ENCODE measurements around the gene RCE1.
A peak's percentile ranks its signal among the peaks of the same experiment; 100 is the strongest.

Gene RCE1

GRCh38 chr11:66886671-66887221, 43.5 kb downstream of the RCE1 start:
- POLR2A ChIA-PET = no interaction called here
- CTCF ChIA-PET = interaction anchor here (0.7 to 1.0 kb wide), 2 partner anchors 34 to 135 kb away, joined by 3 read pairs; no protein-coding TSS in a partner anchor

GRCh38 chr11:66887526-66887925, 44.3 kb downstream of the RCE1 start:
- CTCF ChIA-PET = interaction anchor here (0.6 to 0.7 kb wide), 2 partner anchors 33 to 460 kb away, joined by 3 read pairs; no protein-coding TSS in a partner anchor
- POLR2A ChIA-PET = no interaction called here
- Histone ChIP-seq H3K36me3 (ENCODE audit: control insufficient read depth in 2 of 2, insufficient read depth in 1 of 2, low read length in 2 of 2) (no peaks in the 10 kb centered on the region), H3K27ac (ENCODE audit: extremely low read depth, low read depth, low read length) (no peak overlapping the region), H3K9me3 (ENCODE audit: control insufficient read depth, insufficient read depth, low read depth, low read length) (no peaks in the 10 kb centered on the region), H3K4me1 (ENCODE audit: control insufficient read depth, insufficient read depth, low read length) (no peaks in the 10 kb centered on the region), H3K4me3 (ENCODE audit: low read depth, low read length) (no peak overlapping the region)
- no peak for TF ChIP-seq KLF8 (tag by site-specific recombination; IDR thresholded peaks at IDR 0.05)
- TF ChIP-seq ZNF768 (tag by site-specific recombination; IDR thresholded peaks at IDR 0.05) = no peak
- TF ChIP-seq, protein P1, sequence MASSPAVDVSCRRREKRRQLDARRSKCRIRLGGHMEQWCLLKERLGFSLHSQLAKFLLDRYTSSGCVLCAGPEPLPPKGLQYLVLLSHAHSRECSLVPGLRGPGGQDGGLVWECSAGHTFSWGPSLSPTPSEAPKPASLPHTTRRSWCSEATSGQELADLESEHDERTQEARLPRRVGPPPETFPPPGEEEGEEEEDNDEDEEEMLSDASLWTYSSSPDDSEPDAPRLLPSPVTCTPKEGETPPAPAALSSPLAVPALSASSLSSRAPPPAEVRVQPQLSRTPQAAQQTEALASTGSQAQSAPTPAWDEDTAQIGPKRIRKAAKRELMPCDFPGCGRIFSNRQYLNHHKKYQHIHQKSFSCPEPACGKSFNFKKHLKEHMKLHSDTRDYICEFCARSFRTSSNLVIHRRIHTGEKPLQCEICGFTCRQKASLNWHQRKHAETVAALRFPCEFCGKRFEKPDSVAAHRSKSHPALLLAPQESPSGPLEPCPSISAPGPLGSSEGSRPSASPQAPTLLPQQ (tag by site-specific recombination; IDR thresholded peaks at IDR 0.05) = no peak
- no peak for TF ChIP-seq ZNF624 (tag by site-specific recombination; IDR thresholded peaks at IDR 0.05)
- no peak for TF ChIP-seq BCL6B (tag by site-specific recombination; IDR thresholded peaks at IDR 0.05)
- TF ChIP-seq RBAK (tag by site-specific recombination; IDR thresholded peaks at IDR 0.05) = no peak
- TF ChIP-seq ZBTB21 (tag by site-specific recombination; IDR thresholded peaks at IDR 0.05) = no peak
- TF ChIP-seq, protein P2, sequence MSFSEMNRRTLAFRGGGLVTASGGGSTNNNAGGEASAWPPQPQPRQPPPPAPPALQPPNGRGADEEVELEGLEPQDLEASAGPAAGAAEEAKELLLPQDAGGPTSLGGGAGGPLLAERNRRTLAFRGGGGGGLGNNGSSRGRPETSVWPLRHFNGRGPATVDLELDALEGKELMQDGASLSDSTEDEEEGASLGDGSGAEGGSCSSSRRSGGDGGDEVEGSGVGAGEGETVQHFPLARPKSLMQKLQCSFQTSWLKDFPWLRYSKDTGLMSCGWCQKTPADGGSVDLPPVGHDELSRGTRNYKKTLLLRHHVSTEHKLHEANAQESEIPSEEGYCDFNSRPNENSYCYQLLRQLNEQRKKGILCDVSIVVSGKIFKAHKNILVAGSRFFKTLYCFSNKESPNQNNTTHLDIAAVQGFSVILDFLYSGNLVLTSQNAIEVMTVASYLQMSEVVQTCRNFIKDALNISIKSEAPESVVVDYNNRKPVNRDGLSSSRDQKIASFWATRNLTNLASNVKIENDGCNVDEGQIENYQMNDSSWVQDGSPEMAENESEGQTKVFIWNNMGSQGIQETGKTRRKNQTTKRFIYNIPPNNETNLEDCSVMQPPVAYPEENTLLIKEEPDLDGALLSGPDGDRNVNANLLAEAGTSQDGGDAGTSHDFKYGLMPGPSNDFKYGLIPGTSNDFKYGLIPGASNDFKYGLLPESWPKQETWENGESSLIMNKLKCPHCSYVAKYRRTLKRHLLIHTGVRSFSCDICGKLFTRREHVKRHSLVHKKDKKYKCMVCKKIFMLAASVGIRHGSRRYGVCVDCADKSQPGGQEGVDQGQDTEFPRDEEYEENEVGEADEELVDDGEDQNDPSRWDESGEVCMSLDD (tag by site-specific recombination; IDR thresholded peaks at IDR 0.05) = no peak
- TF ChIP-seq ZNF184 (tag by site-specific recombination; IDR thresholded peaks at IDR 0.05) = no peak
- no peak for TF ChIP-seq ZNF837 (tag by site-specific recombination; IDR thresholded peaks at IDR 0.05)
- no peak for TF ChIP-seq AEBP2 (tag by site-specific recombination; IDR thresholded peaks at IDR 0.05; ENCODE audit: borderline replicate concordance)

More at GRCh38 chr11:66886671-66887221, 43.5 kb downstream of the RCE1 start:
- no peaks in the 10 kb centered on the region for H3K9me3 ChIP-seq (ENCODE audit: control insufficient read depth, insufficient read depth, low read depth, low read length)
- H3K36me3 ChIP-seq (ENCODE audit: control insufficient read depth in 2 of 2, insufficient read depth in 1 of 2, low read length in 2 of 2) = no peaks in the 10 kb centered on the region
- no peaks in the 10 kb centered on the region for H3K4me1 ChIP-seq (ENCODE audit: control insufficient read depth, insufficient read depth, low read length)
- 0 out of 2 replicates have a peak, but pooled peaks have one; percentile 25 for TF ChIP-seq GLIS1 (tag by site-specific recombination; IDR thresholded peaks at IDR 0.05)
- peak; percentile 78 for TF ChIP-seq OSR2 (tag by site-specific recombination; IDR thresholded peaks at IDR 0.05)
- no peak for TF ChIP-seq ZNF223 (tag by site-specific recombination; IDR thresholded peaks at IDR 0.05)
- peak; percentile 11; the same call in 1 of the 2 replicates for TF ChIP-seq ZIC2 (tag by site-specific recombination; IDR thresholded peaks at IDR 0.05)
- no peak for TF ChIP-seq ZSCAN5A (tag by site-specific recombination; IDR thresholded peaks at IDR 0.05)
- no peak for TF ChIP-seq ZNF585B (tag by site-specific recombination; IDR thresholded peaks at IDR 0.05)
- no peak for TF ChIP-seq ZBTB20 (tag by site-specific recombination; IDR thresholded peaks at IDR 0.05)
- no peak overlapping the region for H3K27ac ChIP-seq (ENCODE audit: extremely low read depth, low read depth, low read length)
- H3K4me3 ChIP-seq (ENCODE audit: low read depth, low read length) = no peak overlapping the region
